ENCODE measurements around the gene NRCAM. TPM values are rescaled to one million over a fixed set of nuclear protein-coding genes. Genes with fewer than 3 reads are reported as not detected.

The NRCAM gene
- polyA plus RNA-seq, 1 donor (not counting 4 experiments of a cell fraction or from before 2014, with no cell fraction given) = 4.0 TPM

- Histone ChIP-seq H3K36me3 (ENCODE audit: control insufficient read depth in 2 of 2, extremely low read depth in 1 of 2, insufficient read depth in 2 of 2, low read length in 2 of 2) (no peaks in the 10 kb centered on the region), H3K9me3 (ENCODE audit: control insufficient read depth, low read depth, low read length) (no peaks in the 10 kb centered on the region), H3K27me3 (ENCODE audit: control insufficient read depth, extremely low read depth, insufficient read depth, low read length) (no peaks in the 10 kb centered on the region), H3K9me1 (ENCODE audit: control insufficient read depth, extremely low read depth, insufficient read depth, low read length) (no peaks in the 10 kb centered on the region), H4K20me1 (ENCODE audit: control insufficient read depth, extremely low read depth, insufficient read depth, low read length) (no peaks in the 10 kb centered on the region), H3K4me3 (ENCODE audit: control insufficient read depth in 2 of 3, extremely low read depth in 1 of 3, insufficient read depth in 2 of 3, low read depth in 1 of 3, low read length in 3 of 3) (no peak overlapping the region), H2AFZ (ENCODE audit: control insufficient read depth, low read length) (no peak overlapping the region), H3K4me2 (ENCODE audit: control insufficient read depth, extremely low read depth, insufficient read depth, low read depth, low read length) (no peak overlapping the region), H3K27ac (ENCODE audit: control insufficient read depth, insufficient read depth, low read length) (no peak overlapping the region), H3K4me1 (ENCODE audit: control insufficient read depth, extremely low read depth, insufficient read depth, low read length) (peaks cover 18% of the 10 kb centered on the region), H3K9ac (ENCODE audit: control insufficient read depth, extremely low read depth, insufficient read depth, low read length) (no peak overlapping the region), H3K79me2 (ENCODE audit: control insufficient read depth, insufficient read depth, low read length) (no peaks in the 10 kb centered on the region)
- DNase-seq (ENCODE audit: low read depth, low spot score) (no peak), FAIRE-seq (peak; percentile 90)
- dilution Hi-C loops (cut with MboI; ENCODE audit: extremely low pct_ligation_motif_present, low sequenced_read_pairs) = no loop called here
- TF ChIP-seq, protein P1, sequence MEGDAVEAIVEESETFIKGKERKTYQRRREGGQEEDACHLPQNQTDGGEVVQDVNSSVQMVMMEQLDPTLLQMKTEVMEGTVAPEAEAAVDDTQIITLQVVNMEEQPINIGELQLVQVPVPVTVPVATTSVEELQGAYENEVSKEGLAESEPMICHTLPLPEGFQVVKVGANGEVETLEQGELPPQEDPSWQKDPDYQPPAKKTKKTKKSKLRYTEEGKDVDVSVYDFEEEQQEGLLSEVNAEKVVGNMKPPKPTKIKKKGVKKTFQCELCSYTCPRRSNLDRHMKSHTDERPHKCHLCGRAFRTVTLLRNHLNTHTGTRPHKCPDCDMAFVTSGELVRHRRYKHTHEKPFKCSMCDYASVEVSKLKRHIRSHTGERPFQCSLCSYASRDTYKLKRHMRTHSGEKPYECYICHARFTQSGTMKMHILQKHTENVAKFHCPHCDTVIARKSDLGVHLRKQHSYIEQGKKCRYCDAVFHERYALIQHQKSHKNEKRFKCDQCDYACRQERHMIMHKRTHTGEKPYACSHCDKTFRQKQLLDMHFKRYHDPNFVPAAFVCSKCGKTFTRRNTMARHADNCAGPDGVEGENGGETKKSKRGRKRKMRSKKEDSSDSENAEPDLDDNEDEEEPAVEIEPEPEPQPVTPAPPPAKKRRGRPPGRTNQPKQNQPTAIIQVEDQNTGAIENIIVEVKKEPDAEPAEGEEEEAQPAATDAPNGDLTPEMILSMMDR (optimal IDR thresholded peaks at IDR 0.05 in 1 of 3, IDR thresholded peaks at IDR 0.05 in 1 of 3, conservative IDR thresholded peaks at IDR 0.05 in 1 of 3; ENCODE audit: extremely low read depth in 1 of 3, insufficient read depth in 2 of 3, low read length in 3 of 3) = no peak
- no peak for TF ChIP-seq EZH2 (IDR thresholded peaks at IDR 0.05; ENCODE audit: low read length)
Measured at GRCh38 chr7:108413782-108414492, 42.3 kb downstream of the NRCAM start.

DNA sequence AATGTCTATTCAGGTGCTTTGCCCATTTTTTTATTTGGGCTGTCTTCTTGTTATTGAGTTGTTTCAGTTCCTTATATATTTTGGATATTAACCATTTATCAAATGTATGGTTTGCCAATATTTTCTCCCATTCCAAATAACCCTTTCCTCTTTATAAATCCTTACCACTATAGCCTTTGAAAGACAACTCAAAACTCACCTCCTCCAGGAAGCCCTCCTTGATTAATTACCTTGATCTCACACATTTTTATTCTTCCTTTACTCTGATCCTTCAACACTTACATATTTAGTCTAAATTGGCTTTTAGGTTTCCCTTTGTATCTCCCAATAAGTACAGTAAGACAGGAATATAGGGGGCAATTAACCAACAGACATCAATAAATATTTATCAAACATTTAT, 42.9 kb downstream of the NRCAM start:
- no peak overlapping the region for H3K9ac ChIP-seq (ENCODE audit: control insufficient read depth, extremely low read depth, insufficient read depth, low read length)
- H2AFZ ChIP-seq (ENCODE audit: control insufficient read depth, low read length) = no peak overlapping the region
- dilution Hi-C loops (cut with MboI; ENCODE audit: extremely low pct_ligation_motif_present, low sequenced_read_pairs) = no loop called here
- no peaks in the 10 kb centered on the region for H3K36me3 ChIP-seq (ENCODE audit: control insufficient read depth in 2 of 2, extremely low read depth in 1 of 2, insufficient read depth in 2 of 2, low read length in 2 of 2)
- no peak for FAIRE-seq
- no peaks in the 10 kb centered on the region for H3K27me3 ChIP-seq (ENCODE audit: control insufficient read depth, extremely low read depth, insufficient read depth, low read length)
- no peak overlapping the region for H3K27ac ChIP-seq (ENCODE audit: control insufficient read depth, insufficient read depth, low read length)
- H3K4me1 ChIP-seq (ENCODE audit: control insufficient read depth, extremely low read depth, insufficient read depth, low read length) = peaks cover 18% of the 10 kb centered on the region
- no peaks in the 10 kb centered on the region for H4K20me1 ChIP-seq (ENCODE audit: control insufficient read depth, extremely low read depth, insufficient read depth, low read length)
- no peak for DNase-seq (ENCODE audit: low read depth, low spot score)
- no peaks in the 10 kb centered on the region for H3K79me2 ChIP-seq (ENCODE audit: control insufficient read depth, insufficient read depth, low read length)
- no peak overlapping the region for H3K4me2 ChIP-seq (ENCODE audit: control insufficient read depth, extremely low read depth, insufficient read depth, low read depth, low read length)
- TF ChIP-seq EZH2 (IDR thresholded peaks at IDR 0.05; ENCODE audit: low read length) = no peak
- TF ChIP-seq, protein P1 (optimal IDR thresholded peaks at IDR 0.05 in 1 of 3, IDR thresholded peaks at IDR 0.05 in 1 of 3, conservative IDR thresholded peaks at IDR 0.05 in 1 of 3; ENCODE audit: extremely low read depth in 1 of 3, insufficient read depth in 2 of 3, low read length in 3 of 3) = no peak
- no peaks in the 10 kb centered on the region for H3K9me3 ChIP-seq (ENCODE audit: control insufficient read depth, low read depth, low read length)
- H3K9me1 ChIP-seq (ENCODE audit: control insufficient read depth, extremely low read depth, insufficient read depth, low read length) = no peaks in the 10 kb centered on the region
- H3K4me3 ChIP-seq (ENCODE audit: control insufficient read depth in 2 of 3, extremely low read depth in 1 of 3, insufficient read depth in 2 of 3, low read depth in 1 of 3, low read length in 3 of 3) = no peak overlapping the region

Data from keratinocyte (primary cell).